PFSK-1 (cell line): ENCODE data around the gene TAGLN.

ENCODE experiments used
- POLR2AphosphoS5 ChIP-seq: IDR thresholded peaks from 2 replicates; pipeline ENCODE4 v1.6.1; 2012; ENCODE audit warnings: low read depth, mild to moderate bottlenecking, control low read depth, low read length, moderate library complexity
- SIN3A ChIP-seq: IDR thresholded peaks from 2 replicates; pipeline ENCODE4 v1.6.1; 2012; ENCODE audit warnings: mild to moderate bottlenecking, low read length, moderate library complexity, borderline replicate concordance; ENCODE audit not compliant: insufficient read depth
- TAF1 ChIP-seq: IDR thresholded peaks from 2 replicates; pipeline ENCODE4 v1.6.1; 2012; ENCODE audit warnings: low read length, control low read depth, borderline replicate concordance; ENCODE audit not compliant: insufficient read depth

GRCh38 chr11:117219001-117219400 is 19.8 kb downstream of the TAGLN start:
- no peak for TF ChIP-seq TAF1
- TF ChIP-seq POLR2AphosphoS5 = no peak
- TF ChIP-seq SIN3A = no peak
